GM13977 (cell line): ENCODE measurements around the gene ABL2.
A peak's percentile ranks its signal among the peaks of the same experiment; 100 is the strongest.

ENCODE experiments used
- DNase-seq: peaks from one replicate; pipeline ENCODE4 v3.0.0; 2012; ENCODE audit warnings: low spot score
- CTCF ChIP-seq: IDR thresholded peaks from 2 replicates; pipeline ENCODE4 v1.5.1; 2012; ENCODE audit warnings: mild to moderate bottlenecking, control low read depth; ENCODE audit not compliant: insufficient read depth; ENCODE audit errors: extremely low read depth, missing control alignments
- in situ Hi-C: fragments of 300-500 bp; cut with MboI; formaldehyde crosslinking; loops from one replicate; pipeline ENCODE4 v1.12.0; 2022; ENCODE audit warnings: low sequenced_read_pairs, low pct_unique_long_range_greater_than_20kb, mixed read lengths, inconsistent platforms; ENCODE audit not compliant: unreplicated experiment

Gene ABL2

DNA sequence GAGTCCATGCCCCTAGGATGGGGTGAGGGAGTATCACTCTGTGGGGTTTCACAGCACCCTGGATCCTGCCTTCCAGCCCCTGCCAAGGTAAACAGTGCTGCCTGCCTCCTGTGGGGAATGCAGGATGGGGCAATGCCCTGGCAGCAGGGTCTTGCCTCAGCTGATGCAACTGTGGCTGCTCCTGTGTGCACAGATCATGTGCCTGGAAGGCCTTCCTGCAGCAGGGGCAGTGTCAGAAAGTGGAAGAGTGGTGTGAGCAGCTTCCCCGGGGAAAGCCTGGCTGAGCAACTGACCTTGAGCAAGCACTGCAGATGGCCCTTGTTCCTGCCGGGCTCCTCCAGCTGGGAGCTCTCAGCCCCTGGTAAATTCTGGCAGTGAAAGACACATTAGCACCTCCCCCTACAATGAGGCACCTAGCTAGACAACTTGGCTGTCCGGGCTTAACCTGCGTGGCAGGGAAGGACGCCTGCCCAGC is 137.7 kb downstream of the ABL2 start:
- in situ Hi-C loops: no loop called here
- no peak for DNase-seq
- no peak for TF ChIP-seq CTCF

- no peak for TF ChIP-seq CTCF
- in situ Hi-C loops: no loop called here
- DNase-seq: no peak
Measured at GRCh38 chr1:179090923-179091322, 138.6 kb downstream of the ABL2 start.

DNA sequence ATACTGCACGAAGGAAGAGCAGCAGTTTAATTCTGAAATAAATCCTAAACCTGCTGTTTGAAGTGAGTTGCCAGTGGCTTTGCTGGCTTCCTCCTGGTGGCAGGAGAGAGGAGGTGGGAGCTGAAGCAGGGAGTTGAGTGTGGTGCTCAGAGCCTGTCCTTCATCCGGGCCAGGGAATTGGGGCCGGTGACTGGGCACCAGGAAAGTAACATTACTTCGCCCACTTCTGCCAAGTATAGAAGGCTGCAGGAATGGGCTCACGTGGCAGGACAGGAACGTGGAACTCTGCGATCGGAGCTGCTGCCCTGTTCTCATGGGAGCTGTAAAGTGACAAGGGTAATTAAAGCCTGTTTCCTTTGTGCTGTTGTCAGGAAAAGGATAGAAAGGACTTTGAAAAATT is 139.0 kb downstream of the ABL2 start:
- in situ Hi-C loops: no loop called here
- no peak for TF ChIP-seq CTCF
- DNase-seq: no peak

DNA sequence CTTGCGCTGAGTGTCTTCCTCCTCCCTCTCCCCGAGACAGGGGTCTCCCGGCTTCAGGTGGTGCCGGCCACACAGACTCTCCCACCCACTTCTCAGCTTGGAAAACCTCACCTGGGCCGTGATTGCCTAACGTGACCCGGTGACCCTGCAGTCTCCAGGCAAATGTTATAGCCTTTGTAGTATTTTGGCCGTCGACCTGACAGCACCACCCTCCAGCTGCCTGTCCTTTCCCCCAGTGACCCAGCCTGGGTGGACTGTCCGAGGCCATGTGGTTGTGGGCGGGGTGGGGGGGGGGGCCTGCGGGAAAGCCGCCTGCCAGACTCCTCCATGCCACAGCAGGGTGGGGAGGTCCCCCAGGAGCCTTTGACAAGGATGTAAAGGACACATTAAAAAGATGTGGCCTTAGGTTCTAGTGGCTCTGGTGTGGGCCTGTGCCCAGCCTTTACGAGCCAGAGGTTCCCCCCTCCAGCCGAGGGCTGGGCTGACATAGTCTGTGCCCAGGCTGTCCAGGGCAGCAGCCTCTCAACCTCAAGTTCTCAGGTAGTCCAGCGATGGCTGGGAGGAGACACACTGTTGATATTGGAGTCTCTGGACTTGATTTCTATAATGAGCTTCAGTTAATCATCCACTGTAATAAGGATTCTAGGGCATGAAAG is 139.5 kb downstream of the ABL2 start:
- DNase-seq: no peak
- TF ChIP-seq CTCF: no peak
- in situ Hi-C loops: loop anchor here (10.0 kb wide), 1 partner anchor 275 kb away; the partner anchor contains the start of gene AXDND1

- in situ Hi-C loops: loop anchor here (10.0 kb wide), 1 partner anchor 277 kb away; the partner anchor contains the start of gene AXDND1
- no peak for TF ChIP-seq CTCF
- no peak for DNase-seq
Measured at GRCh38 chr1:179087665-179088064, 141.8 kb downstream of the ABL2 start.

DNA sequence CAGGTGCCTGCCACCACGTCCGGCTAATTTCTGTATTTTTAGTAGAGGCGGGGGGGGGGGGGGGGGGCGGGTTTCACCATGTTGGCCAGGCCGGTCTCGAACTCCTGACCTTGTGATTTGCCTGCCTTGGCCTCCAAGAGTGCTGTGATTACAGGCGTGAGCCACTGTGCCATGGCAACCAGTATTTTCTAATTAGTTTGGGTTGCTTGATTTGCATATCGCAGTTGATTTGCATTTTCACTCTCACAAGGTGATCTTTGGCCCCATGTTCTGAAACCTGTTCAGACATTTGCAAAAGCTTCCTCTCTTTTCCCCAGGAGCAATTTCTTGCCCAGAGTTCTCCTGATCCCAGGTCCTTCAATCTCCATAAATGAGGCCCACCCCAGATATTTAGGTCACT is 145.9 kb downstream of the ABL2 start:
- no peak for TF ChIP-seq CTCF
- in situ Hi-C loops: loop anchor here (10.0 kb wide), 1 partner anchor 281 kb away; the partner anchor contains the start of gene AXDND1
- peak; percentile 65 for DNase-seq
